H9 (cell line): Measurements from ENCODE around the gene ACTL9. TPM values are rescaled to one million over a fixed set of nuclear protein-coding genes. Genes with fewer than 3 reads are reported as not detected.

Source experiments
- DNase-seq: peaks from one replicate; pipeline ENCODE4 v3.0.0-alpha.2; 2017
- H2AFZ ChIP-seq: one replicate; pipeline ENCODE4 v1.6.1; 2013; ENCODE audit warnings: mild to moderate bottlenecking, low read length, control low read depth, moderate library complexity
- H2AK5ac ChIP-seq: 2 replicates; pipeline ENCODE4 v1.6.1; 2013; ENCODE audit warnings: low read length, control low read depth, mixed read lengths; ENCODE audit not compliant: insufficient read length
- H2BK120ac ChIP-seq: one replicate; pipeline ENCODE4 v1.6.1; 2013; ENCODE audit warnings: low read depth, mild to moderate bottlenecking, low read length, control low read depth, inconsistent platforms; ENCODE audit not compliant: poor library complexity, severe bottlenecking
- H2BK12ac ChIP-seq: 2 replicates; pipeline ENCODE4 v1.6.1; 2013; ENCODE audit warnings: low read length, control low read depth, mixed read lengths, low read depth; ENCODE audit not compliant: insufficient read length
- H2BK15ac ChIP-seq: 2 replicates; pipeline ENCODE4 v1.6.1; 2013; ENCODE audit warnings: low read depth, low read length, control low read depth
- H2BK20ac ChIP-seq: one replicate; pipeline ENCODE4 v1.6.1; 2013; ENCODE audit warnings: low read depth, mild to moderate bottlenecking, low read length, control low read depth, inconsistent platforms; ENCODE audit not compliant: poor library complexity, severe bottlenecking
- H2BK5ac ChIP-seq: 2 replicates; pipeline ENCODE4 v1.6.1; 2013; ENCODE audit warnings: low read length, control low read depth, mixed read lengths; ENCODE audit not compliant: insufficient read length
- H3K14ac ChIP-seq: 2 replicates; pipeline ENCODE4 v1.6.1; 2013; ENCODE audit warnings: low read length, control low read depth; ENCODE audit not compliant: insufficient read depth
- H3K18ac ChIP-seq: 2 replicates; pipeline ENCODE4 v1.6.1; 2013; ENCODE audit warnings: low read depth, mild to moderate bottlenecking, mixed read lengths, low read length, control low read depth; ENCODE audit not compliant: insufficient read length
- H3K23ac ChIP-seq: 2 replicates; pipeline ENCODE4 v1.6.1; 2013; ENCODE audit warnings: low read length, control low read depth, mixed read lengths, low read depth; ENCODE audit not compliant: insufficient read length
- H3K23me2 ChIP-seq: 2 replicates; pipeline ENCODE4 v1.6.1; 2013; ENCODE audit warnings: low read depth, mild to moderate bottlenecking, mixed read lengths, low read length, control low read depth; ENCODE audit not compliant: insufficient read length, poor library complexity, severe bottlenecking
- H3K27ac ChIP-seq: 2 replicates; pipeline ENCODE4 v1.5.1; 2013; ENCODE audit warnings: low read length, control low read depth, mixed read lengths, low read depth; ENCODE audit not compliant: insufficient read length
- H3K27me3 ChIP-seq: 2 replicates; pipeline ENCODE4 v1.6.1; 2013; ENCODE audit warnings: low read length, control low read depth, inconsistent platforms; ENCODE audit not compliant: insufficient read depth
- H3K4ac ChIP-seq: 2 replicates; pipeline ENCODE4 v1.6.1; 2013; ENCODE audit warnings: low read depth, mild to moderate bottlenecking, control low read depth, inconsistent platforms, low read length, moderate library complexity
- H3K4me1 ChIP-seq: 2 replicates; pipeline ENCODE4 v1.6.1; 2013; ENCODE audit warnings: low read length, control low read depth, inconsistent platforms; ENCODE audit not compliant: insufficient read depth
- H3K4me2 ChIP-seq: 2 replicates; pipeline ENCODE4 v1.6.1; 2013; ENCODE audit warnings: low read length, control low read depth, mixed read lengths; ENCODE audit not compliant: insufficient read length, insufficient read depth
- H3K56ac ChIP-seq: 2 replicates; pipeline ENCODE4 v1.6.1; 2013; ENCODE audit warnings: low read depth, mild to moderate bottlenecking, mixed read lengths, low read length, control low read depth; ENCODE audit not compliant: insufficient read length
- H3K79me1 ChIP-seq: 2 replicates; pipeline ENCODE4 v1.6.1; 2013; ENCODE audit warnings: low read depth, mild to moderate bottlenecking, moderate library complexity, low read length, control low read depth, inconsistent platforms; ENCODE audit not compliant: insufficient read depth, poor library complexity, severe bottlenecking
- H3K79me2 ChIP-seq: 2 replicates; pipeline ENCODE4 v1.6.1; 2013; ENCODE audit warnings: low read length, control low read depth, inconsistent platforms; ENCODE audit not compliant: insufficient read depth
- H3K9ac ChIP-seq: 2 replicates; pipeline ENCODE4 v1.6.1; 2013; ENCODE audit warnings: low read length, control low read depth, mixed read lengths; ENCODE audit not compliant: insufficient read length; ENCODE audit errors: extremely low read depth
- H3K9me3 ChIP-seq: one replicate; pipeline ENCODE4 v1.6.1; 2013; ENCODE audit warnings: low read depth, low read length, inconsistent platforms; ENCODE audit not compliant: control insufficient read depth
- H3T11ph ChIP-seq: one replicate; pipeline ENCODE4 v1.6.1; 2013; ENCODE audit warnings: mild to moderate bottlenecking, low read length, control low read depth, inconsistent platforms
- H4K20me1 ChIP-seq: one replicate; pipeline ENCODE4 v1.6.1; 2013; ENCODE audit not compliant: control insufficient read depth, insufficient read length, insufficient read depth
- H4K5ac ChIP-seq: 2 replicates; pipeline ENCODE4 v1.6.1; 2013; ENCODE audit warnings: low read depth, mild to moderate bottlenecking, mixed read lengths, low read length, control low read depth; ENCODE audit not compliant: insufficient read length
- H4K8ac ChIP-seq: replicated peaks from 2 replicates; pipeline ENCODE4 v1.6.1; 2013; ENCODE audit warnings: low read length, control low read depth, mixed read lengths, low read depth; ENCODE audit not compliant: insufficient read length
- H4K91ac ChIP-seq: 2 replicates; pipeline ENCODE4 v1.6.1; 2013; ENCODE audit warnings: low read depth, mild to moderate bottlenecking, moderate library complexity, mixed read lengths, low read length, control low read depth; ENCODE audit not compliant: insufficient read length
- H3K27ac Mint-ChIP-seq, 3 experiments: 2 replicates in 2 of 3; 3 replicates in 1 of 3; pipeline ENCODE4 v1.8.0; 2020 to 2021; ENCODE audit warnings: mixed read lengths in 3 of 3, mild to moderate bottlenecking in 1 of 3, moderate library complexity in 1 of 3
- H3K27me3 Mint-ChIP-seq: 2 replicates; pipeline ENCODE4 v1.8.0; 2021; ENCODE audit warnings: low read depth, mild to moderate bottlenecking, moderate library complexity, mixed read lengths
- H3K36me3 Mint-ChIP-seq, 3 experiments: 2 replicates in 2 of 3; 3 replicates in 1 of 3; pipeline ENCODE4 v1.8.0; 2020 to 2021; ENCODE audit warnings: low read depth in 3 of 3, mixed read lengths in 3 of 3; ENCODE audit not compliant: insufficient read depth in 1 of 3
- H3K4me1 Mint-ChIP-seq, 2 experiments: 2 replicates each; pipeline ENCODE4 v1.8.0; 2020; ENCODE audit warnings: mixed read lengths in 2 of 2
- H3K4me3 Mint-ChIP-seq, 2 experiments: 2 replicates in 1 of 2; 3 replicates in 1 of 2; pipeline ENCODE4 v1.8.0; 2020 to 2021; ENCODE audit warnings: mild to moderate bottlenecking in 2 of 2, mixed read lengths in 2 of 2, moderate library complexity in 1 of 2
- H3K9me3 Mint-ChIP-seq, 2 experiments: 2 replicates in 1 of 2; 3 replicates in 1 of 2; pipeline ENCODE4 v1.8.0; 2020; ENCODE audit warnings: mild to moderate bottlenecking in 2 of 2, mixed read lengths in 2 of 2, moderate library complexity in 1 of 2
- total RNA-seq: library from RNA; stranded (reverse); gene quantifications from 2 replicates; pipeline ENCODE4 v1.2.1, GENCODE V29; 2021
- TF ChIP-seq, protein P1 (sequence below): fragments of 200-600 bp; sonication (generic); conservative IDR thresholded peaks from 3 replicates; pipeline ENCODE4 v1.8.0; 2021; ENCODE audit warnings: antibody characterized with exemption, mild to moderate bottlenecking

ACTL9 gene
- total RNA-seq, 1 experiment from 2014 or later: not detected

DNA sequence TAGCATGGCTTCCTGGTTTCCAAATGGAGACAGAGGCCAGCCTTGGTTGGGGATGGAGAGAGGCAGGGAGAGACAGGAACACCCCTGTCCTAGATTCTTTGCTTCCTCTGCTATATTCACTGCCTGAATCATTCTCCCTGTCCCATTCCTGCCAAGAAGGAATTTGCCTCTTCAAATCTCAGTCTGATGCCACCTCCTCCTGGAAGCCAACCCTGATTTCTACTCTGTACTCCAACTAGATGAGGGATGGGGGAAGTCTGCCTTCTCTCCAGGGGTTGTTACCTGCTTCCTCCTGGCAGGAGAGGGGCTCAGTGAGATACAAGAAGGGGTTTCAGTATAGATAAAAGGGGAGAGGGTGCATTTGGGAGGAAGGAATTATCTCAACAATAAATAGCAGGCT, 1.3 kb upstream of the ACTL9 start:
- H3T11ph ChIP-seq: no peak overlapping the region
- no peak overlapping the region for H4K5ac ChIP-seq
- H3K23ac ChIP-seq: no peak overlapping the region
- H3K4ac ChIP-seq: no peak overlapping the region
- H3K79me1 ChIP-seq: no peaks in the 10 kb centered on the region
- Mint-ChIP-seq H3K4me3 (no peak overlapping the region), H3K4me1 (peaks cover 0 to 3% of the 10 kb centered on the region in 2 experiments; a peak in 2 of 4 replicates), H3K9me3 (peaks cover 0 to 64% of the 10 kb centered on the region in 2 experiments; a peak in 3 of 5 replicates), H3K27ac (no peak overlapping the region; a peak in 1 of 7 replicates), H3K36me3 (no peaks in the 10 kb centered on the region), H3K27me3 (peaks cover 44% of the 10 kb centered on the region)
- no peak overlapping the region for H3K27ac ChIP-seq
- H4K8ac ChIP-seq: no peak overlapping the region
- no peaks in the 10 kb centered on the region for H4K20me1 ChIP-seq
- no peak overlapping the region for H2AK5ac ChIP-seq
- H3K56ac ChIP-seq: no peak overlapping the region
- no peak overlapping the region for H4K91ac ChIP-seq
- H2BK15ac ChIP-seq: no peak overlapping the region
- TF ChIP-seq, protein P1, sequence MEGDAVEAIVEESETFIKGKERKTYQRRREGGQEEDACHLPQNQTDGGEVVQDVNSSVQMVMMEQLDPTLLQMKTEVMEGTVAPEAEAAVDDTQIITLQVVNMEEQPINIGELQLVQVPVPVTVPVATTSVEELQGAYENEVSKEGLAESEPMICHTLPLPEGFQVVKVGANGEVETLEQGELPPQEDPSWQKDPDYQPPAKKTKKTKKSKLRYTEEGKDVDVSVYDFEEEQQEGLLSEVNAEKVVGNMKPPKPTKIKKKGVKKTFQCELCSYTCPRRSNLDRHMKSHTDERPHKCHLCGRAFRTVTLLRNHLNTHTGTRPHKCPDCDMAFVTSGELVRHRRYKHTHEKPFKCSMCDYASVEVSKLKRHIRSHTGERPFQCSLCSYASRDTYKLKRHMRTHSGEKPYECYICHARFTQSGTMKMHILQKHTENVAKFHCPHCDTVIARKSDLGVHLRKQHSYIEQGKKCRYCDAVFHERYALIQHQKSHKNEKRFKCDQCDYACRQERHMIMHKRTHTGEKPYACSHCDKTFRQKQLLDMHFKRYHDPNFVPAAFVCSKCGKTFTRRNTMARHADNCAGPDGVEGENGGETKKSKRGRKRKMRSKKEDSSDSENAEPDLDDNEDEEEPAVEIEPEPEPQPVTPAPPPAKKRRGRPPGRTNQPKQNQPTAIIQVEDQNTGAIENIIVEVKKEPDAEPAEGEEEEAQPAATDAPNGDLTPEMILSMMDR: no peak
- no peak overlapping the region for H2AFZ ChIP-seq
- H3K9me3 ChIP-seq: no peaks in the 10 kb centered on the region
- H3K79me2 ChIP-seq: no peaks in the 10 kb centered on the region
- H3K27me3 ChIP-seq: no peaks in the 10 kb centered on the region; the same call in 1 of the 2 replicates
- no peak overlapping the region for H3K4me2 ChIP-seq
- no peak for DNase-seq
- no peak overlapping the region for H2BK20ac ChIP-seq
- no peaks in the 10 kb centered on the region for H3K23me2 ChIP-seq
- no peaks in the 10 kb centered on the region for H3K4me1 ChIP-seq
- H2BK5ac ChIP-seq: no peak overlapping the region
- H3K9ac ChIP-seq: no peak overlapping the region
- no peak overlapping the region for H3K14ac ChIP-seq
- H2BK120ac ChIP-seq: no peak overlapping the region
- no peak overlapping the region for H2BK12ac ChIP-seq
- no peak overlapping the region for H3K18ac ChIP-seq
